ENCODE results near the gene RGCC.

DNA sequence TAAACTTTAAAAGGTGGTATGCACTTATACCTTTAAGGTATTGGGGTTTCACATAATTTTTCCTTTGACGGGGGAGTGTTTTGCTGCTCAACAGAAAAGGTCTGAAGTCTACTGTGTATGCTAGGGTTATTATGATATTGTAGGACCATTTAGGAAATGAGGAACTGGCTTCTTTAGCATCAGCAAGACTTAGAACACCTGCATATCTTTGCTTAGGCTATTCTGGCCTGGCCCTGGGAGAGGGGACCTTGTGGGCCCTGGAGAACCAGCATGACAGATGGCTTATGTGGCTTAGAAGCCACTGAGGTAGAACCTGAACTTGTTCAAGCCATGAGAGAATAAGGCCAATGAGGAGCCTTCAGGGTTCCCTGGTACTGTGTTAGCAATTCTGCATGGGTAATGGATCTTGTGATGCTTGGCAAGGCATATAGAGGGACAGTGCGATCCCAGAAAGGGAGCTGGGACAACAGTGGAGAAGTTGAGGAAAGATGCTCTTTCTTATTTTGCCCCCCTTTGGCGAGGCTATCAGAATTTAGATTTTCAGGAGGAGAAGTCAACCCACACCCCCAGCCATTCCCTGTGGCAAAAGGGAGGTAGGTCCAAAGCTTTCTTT, 4.3 kb downstream of the RGCC start:
- TF ChIP-seq GATA2 (IDR thresholded peaks at IDR 0.05; ENCODE audit: low read depth, low read length) (no peak), GATA3 (IDR thresholded peaks at IDR 0.05; ENCODE audit: low read depth, low read length) (no peak)

Measured in SH-SY5Y (cell line).